H9 (cell line): ENCODE measurements around the gene DAD1. TPM values are rescaled to one million over a fixed set of nuclear protein-coding genes. Genes with fewer than 3 reads are reported as not detected.

Source experiments
- DNase-seq: peaks from one replicate; pipeline ENCODE4 v3.0.0-alpha.2; 2017
- H2AFZ ChIP-seq: one replicate; pipeline ENCODE4 v1.6.1; 2013; ENCODE audit warnings: mild to moderate bottlenecking, low read length, control low read depth, moderate library complexity
- H2AK5ac ChIP-seq: 2 replicates; pipeline ENCODE4 v1.6.1; 2013; ENCODE audit warnings: low read length, control low read depth, mixed read lengths; ENCODE audit not compliant: insufficient read length
- H2BK120ac ChIP-seq: one replicate; pipeline ENCODE4 v1.6.1; 2013; ENCODE audit warnings: low read depth, mild to moderate bottlenecking, low read length, control low read depth, inconsistent platforms; ENCODE audit not compliant: poor library complexity, severe bottlenecking
- H2BK12ac ChIP-seq: 2 replicates; pipeline ENCODE4 v1.6.1; 2013; ENCODE audit warnings: low read length, control low read depth, mixed read lengths, low read depth; ENCODE audit not compliant: insufficient read length
- H2BK15ac ChIP-seq: 2 replicates; pipeline ENCODE4 v1.6.1; 2013; ENCODE audit warnings: low read depth, low read length, control low read depth
- H2BK20ac ChIP-seq: one replicate; pipeline ENCODE4 v1.6.1; 2013; ENCODE audit warnings: low read depth, mild to moderate bottlenecking, low read length, control low read depth, inconsistent platforms; ENCODE audit not compliant: poor library complexity, severe bottlenecking
- H2BK5ac ChIP-seq: 2 replicates; pipeline ENCODE4 v1.6.1; 2013; ENCODE audit warnings: low read length, control low read depth, mixed read lengths; ENCODE audit not compliant: insufficient read length
- H3K14ac ChIP-seq: 2 replicates; pipeline ENCODE4 v1.6.1; 2013; ENCODE audit warnings: low read length, control low read depth; ENCODE audit not compliant: insufficient read depth
- H3K18ac ChIP-seq: 2 replicates; pipeline ENCODE4 v1.6.1; 2013; ENCODE audit warnings: low read depth, mild to moderate bottlenecking, mixed read lengths, low read length, control low read depth; ENCODE audit not compliant: insufficient read length
- H3K23ac ChIP-seq: 2 replicates; pipeline ENCODE4 v1.6.1; 2013; ENCODE audit warnings: low read length, control low read depth, mixed read lengths, low read depth; ENCODE audit not compliant: insufficient read length
- H3K23me2 ChIP-seq: 2 replicates; pipeline ENCODE4 v1.6.1; 2013; ENCODE audit warnings: low read depth, mild to moderate bottlenecking, mixed read lengths, low read length, control low read depth; ENCODE audit not compliant: insufficient read length, poor library complexity, severe bottlenecking
- H3K27ac ChIP-seq: 2 replicates; pipeline ENCODE4 v1.5.1; 2013; ENCODE audit warnings: low read length, control low read depth, mixed read lengths, low read depth; ENCODE audit not compliant: insufficient read length
- H3K27me3 ChIP-seq: 2 replicates; pipeline ENCODE4 v1.6.1; 2013; ENCODE audit warnings: low read length, control low read depth, inconsistent platforms; ENCODE audit not compliant: insufficient read depth
- H3K4ac ChIP-seq: 2 replicates; pipeline ENCODE4 v1.6.1; 2013; ENCODE audit warnings: low read depth, mild to moderate bottlenecking, control low read depth, inconsistent platforms, low read length, moderate library complexity
- H3K4me1 ChIP-seq: 2 replicates; pipeline ENCODE4 v1.6.1; 2013; ENCODE audit warnings: low read length, control low read depth, inconsistent platforms; ENCODE audit not compliant: insufficient read depth
- H3K4me2 ChIP-seq: 2 replicates; pipeline ENCODE4 v1.6.1; 2013; ENCODE audit warnings: low read length, control low read depth, mixed read lengths; ENCODE audit not compliant: insufficient read length, insufficient read depth
- H3K56ac ChIP-seq: 2 replicates; pipeline ENCODE4 v1.6.1; 2013; ENCODE audit warnings: low read depth, mild to moderate bottlenecking, mixed read lengths, low read length, control low read depth; ENCODE audit not compliant: insufficient read length
- H3K79me1 ChIP-seq: 2 replicates; pipeline ENCODE4 v1.6.1; 2013; ENCODE audit warnings: low read depth, mild to moderate bottlenecking, moderate library complexity, low read length, control low read depth, inconsistent platforms; ENCODE audit not compliant: insufficient read depth, poor library complexity, severe bottlenecking
- H3K79me2 ChIP-seq: 2 replicates; pipeline ENCODE4 v1.6.1; 2013; ENCODE audit warnings: low read length, control low read depth, inconsistent platforms; ENCODE audit not compliant: insufficient read depth
- H3K9ac ChIP-seq: 2 replicates; pipeline ENCODE4 v1.6.1; 2013; ENCODE audit warnings: low read length, control low read depth, mixed read lengths; ENCODE audit not compliant: insufficient read length; ENCODE audit errors: extremely low read depth
- H3K9me3 ChIP-seq: one replicate; pipeline ENCODE4 v1.6.1; 2013; ENCODE audit warnings: low read depth, low read length, inconsistent platforms; ENCODE audit not compliant: control insufficient read depth
- H3T11ph ChIP-seq: one replicate; pipeline ENCODE4 v1.6.1; 2013; ENCODE audit warnings: mild to moderate bottlenecking, low read length, control low read depth, inconsistent platforms
- H4K20me1 ChIP-seq: one replicate; pipeline ENCODE4 v1.6.1; 2013; ENCODE audit not compliant: control insufficient read depth, insufficient read length, insufficient read depth
- H4K5ac ChIP-seq: 2 replicates; pipeline ENCODE4 v1.6.1; 2013; ENCODE audit warnings: low read depth, mild to moderate bottlenecking, mixed read lengths, low read length, control low read depth; ENCODE audit not compliant: insufficient read length
- H4K8ac ChIP-seq: replicated peaks from 2 replicates; pipeline ENCODE4 v1.6.1; 2013; ENCODE audit warnings: low read length, control low read depth, mixed read lengths, low read depth; ENCODE audit not compliant: insufficient read length
- H4K91ac ChIP-seq: 2 replicates; pipeline ENCODE4 v1.6.1; 2013; ENCODE audit warnings: low read depth, mild to moderate bottlenecking, moderate library complexity, mixed read lengths, low read length, control low read depth; ENCODE audit not compliant: insufficient read length
- H3K27ac Mint-ChIP-seq, 3 experiments: 2 replicates in 2 of 3; 3 replicates in 1 of 3; pipeline ENCODE4 v1.8.0; 2020 to 2021; ENCODE audit warnings: mixed read lengths in 3 of 3, mild to moderate bottlenecking in 1 of 3, moderate library complexity in 1 of 3
- H3K27me3 Mint-ChIP-seq: 2 replicates; pipeline ENCODE4 v1.8.0; 2021; ENCODE audit warnings: low read depth, mild to moderate bottlenecking, moderate library complexity, mixed read lengths
- H3K36me3 Mint-ChIP-seq, 3 experiments: 2 replicates in 2 of 3; 3 replicates in 1 of 3; pipeline ENCODE4 v1.8.0; 2020 to 2021; ENCODE audit warnings: low read depth in 3 of 3, mixed read lengths in 3 of 3; ENCODE audit not compliant: insufficient read depth in 1 of 3
- H3K4me1 Mint-ChIP-seq, 2 experiments: 2 replicates each; pipeline ENCODE4 v1.8.0; 2020; ENCODE audit warnings: mixed read lengths in 2 of 2
- H3K4me3 Mint-ChIP-seq, 2 experiments: 2 replicates in 1 of 2; 3 replicates in 1 of 2; pipeline ENCODE4 v1.8.0; 2020 to 2021; ENCODE audit warnings: mild to moderate bottlenecking in 2 of 2, mixed read lengths in 2 of 2, moderate library complexity in 1 of 2
- H3K9me3 Mint-ChIP-seq, 2 experiments: 2 replicates in 1 of 2; 3 replicates in 1 of 2; pipeline ENCODE4 v1.8.0; 2020; ENCODE audit warnings: mild to moderate bottlenecking in 2 of 2, mixed read lengths in 2 of 2, moderate library complexity in 1 of 2
- WGBS: extraction: QIAGEN DNeasy Blood & Tissue Kit; methylation state at CpG from one replicate; pipeline ENCODE4 v1.1.7; 2013; ENCODE audit warnings: missing lambda C conversion rate, low lambda C conversion rate, mixed read lengths; ENCODE audit not compliant: insufficient read length; ENCODE audit errors: extremely low coverage; 5-methylcytosine and 5-hydroxymethylcytosine counted together
- total RNA-seq: library from RNA; stranded (reverse); gene quantifications from 2 replicates; pipeline ENCODE4 v1.2.1, GENCODE V29; 2021
- TF ChIP-seq, protein P1 (sequence below): fragments of 200-600 bp; sonication (generic); conservative IDR thresholded peaks from 3 replicates; pipeline ENCODE4 v1.8.0; 2021; ENCODE audit warnings: antibody characterized with exemption, mild to moderate bottlenecking

DAD1 gene
- total RNA-seq, 1 experiment from 2014 or later: 127 TPM

GRCh38 chr14:22580625-22581024, 8.4 kb downstream of the DAD1 start:
- H3K23ac ChIP-seq: no peak overlapping the region
- H3K79me2 ChIP-seq: peaks cover 10% of the 10 kb centered on the region; the same call in 1 of the 2 replicates
- no peak overlapping the region for H2BK5ac ChIP-seq
- no peak overlapping the region for H3K27ac ChIP-seq
- no peak overlapping the region for H3K14ac ChIP-seq
- Mint-ChIP-seq H3K9me3 (no peaks in the 10 kb centered on the region), H3K27ac (no peak overlapping the region), H3K27me3 (no peaks in the 10 kb centered on the region), H3K4me3 (no peak overlapping the region), H3K36me3 (peaks cover 0 to 6% (median 0%) of the 10 kb centered on the region in 3 experiments; a peak in 3 of 7 replicates), H3K4me1 (peaks cover 3 to 4% of the 10 kb centered on the region in 2 experiments; a peak in 1 of 4 replicates)
- no peak overlapping the region for H4K5ac ChIP-seq
- H3K27me3 ChIP-seq: no peaks in the 10 kb centered on the region
- H3T11ph ChIP-seq: no peak overlapping the region
- H3K4ac ChIP-seq: no peak overlapping the region
- no peak overlapping the region for H3K9ac ChIP-seq
- H4K91ac ChIP-seq: no peak overlapping the region
- H3K79me1 ChIP-seq: peaks cover 11% of the 10 kb centered on the region
- H2BK20ac ChIP-seq: no peak overlapping the region
- no peak overlapping the region for H2AK5ac ChIP-seq
- no peak overlapping the region for H3K56ac ChIP-seq
- H3K23me2 ChIP-seq: no peaks in the 10 kb centered on the region
- no peak overlapping the region for H2AFZ ChIP-seq
- H2BK120ac ChIP-seq: no peak overlapping the region
- no CpG with 5 or more reads among the region's 2 CpGs for WGBS
- DNase-seq: no peak
- H3K9me3 ChIP-seq: no peaks in the 10 kb centered on the region
- H3K18ac ChIP-seq: no peak overlapping the region
- H4K8ac ChIP-seq: no peak overlapping the region
- no peaks in the 10 kb centered on the region; the same call in 1 of the 2 replicates for H3K4me1 ChIP-seq
- TF ChIP-seq, protein P1, sequence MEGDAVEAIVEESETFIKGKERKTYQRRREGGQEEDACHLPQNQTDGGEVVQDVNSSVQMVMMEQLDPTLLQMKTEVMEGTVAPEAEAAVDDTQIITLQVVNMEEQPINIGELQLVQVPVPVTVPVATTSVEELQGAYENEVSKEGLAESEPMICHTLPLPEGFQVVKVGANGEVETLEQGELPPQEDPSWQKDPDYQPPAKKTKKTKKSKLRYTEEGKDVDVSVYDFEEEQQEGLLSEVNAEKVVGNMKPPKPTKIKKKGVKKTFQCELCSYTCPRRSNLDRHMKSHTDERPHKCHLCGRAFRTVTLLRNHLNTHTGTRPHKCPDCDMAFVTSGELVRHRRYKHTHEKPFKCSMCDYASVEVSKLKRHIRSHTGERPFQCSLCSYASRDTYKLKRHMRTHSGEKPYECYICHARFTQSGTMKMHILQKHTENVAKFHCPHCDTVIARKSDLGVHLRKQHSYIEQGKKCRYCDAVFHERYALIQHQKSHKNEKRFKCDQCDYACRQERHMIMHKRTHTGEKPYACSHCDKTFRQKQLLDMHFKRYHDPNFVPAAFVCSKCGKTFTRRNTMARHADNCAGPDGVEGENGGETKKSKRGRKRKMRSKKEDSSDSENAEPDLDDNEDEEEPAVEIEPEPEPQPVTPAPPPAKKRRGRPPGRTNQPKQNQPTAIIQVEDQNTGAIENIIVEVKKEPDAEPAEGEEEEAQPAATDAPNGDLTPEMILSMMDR: no peak
- H2BK15ac ChIP-seq: no peak overlapping the region
- H4K20me1 ChIP-seq: no peaks in the 10 kb centered on the region
- H3K4me2 ChIP-seq: no peak overlapping the region
- H2BK12ac ChIP-seq: no peak overlapping the region
